ENCODE data around the gene HACD4.
"Not testable (repeated sequence)": the region's sequence is repeated elsewhere in the genome, so short reads cannot be mapped to it uniquely, and the experiment has no call there.

HACD4 gene

GRCh38 chr9:20973246-20973947 lies 58.0 kb downstream of the HACD4 start:
- not testable (repeated sequence) for DNase-seq (ENCODE audit: low read depth, low spot score)

GRCh38 chr9:20972684-20973083 lies 58.8 kb downstream of the HACD4 start:
- no peak for DNase-seq (ENCODE audit: low read depth, low spot score)

- DNase-seq (ENCODE audit: low read depth, low spot score), result no peak
These were observed 68.8 kb downstream of the HACD4 start for GRCh38 chr9:20962536-20963225.

DNA sequence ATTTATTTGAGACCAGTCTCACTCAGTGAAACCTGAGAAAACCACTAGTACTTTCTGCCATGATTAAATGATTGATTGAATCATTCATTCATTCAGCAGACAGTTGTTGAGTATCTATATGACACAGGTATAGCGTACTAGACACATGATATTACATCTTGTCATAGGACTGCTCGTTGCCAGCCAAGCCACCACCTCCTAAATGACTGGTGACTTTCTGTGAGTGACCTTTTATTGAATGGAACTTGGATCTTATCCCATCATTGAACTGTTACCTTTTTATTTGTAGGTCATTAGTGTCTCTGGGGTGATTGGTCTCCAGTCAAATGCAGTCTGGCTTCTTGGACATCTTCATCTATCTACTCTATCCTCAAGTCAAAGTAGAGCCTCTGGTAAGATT lies 80.7 kb downstream of the HACD4 start:
- no peak for DNase-seq (ENCODE audit: low read depth, low spot score)

All from ELF-1 (cell line).